Liver (tissue), 9 donors: ENCODE data around the gene CDKN1B. TPM values are rescaled to one million over a fixed set of nuclear protein-coding genes. Genes with fewer than 3 reads are reported as not detected.

Experiments used
- DNase-seq: peaks from one replicate; pipeline ENCODE4 v3.0.0-alpha.2; 2017; ENCODE audit warnings: low spot score
- H3K27ac ChIP-seq, 2 donors: one replicate each; pipeline ENCODE4 v1.7.0; 2013; ENCODE audit warnings: inconsistent platforms in 2 of 2, low read length in 2 of 2, control low read depth in 1 of 2, low read depth in 1 of 2, mild to moderate bottlenecking in 1 of 2
- H3K27me3 ChIP-seq, 4 donors: one replicate each; pipeline versions ENCODE4 v1.6.1 to v1.7.0; 2013; ENCODE audit warnings: low read length in 3 of 4, inconsistent platforms in 1 of 4, mild to moderate bottlenecking in 1 of 4, moderate library complexity in 1 of 4; ENCODE audit not compliant: control insufficient read depth in 4 of 4, insufficient read depth in 4 of 4
- H3K36me3 ChIP-seq, 4 donors: one replicate each; pipeline versions ENCODE4 v1.6.1 to v1.7.0; 2013; ENCODE audit warnings: low read length in 3 of 4, mild to moderate bottlenecking in 3 of 4, low read depth in 1 of 4, moderate library complexity in 1 of 4; ENCODE audit not compliant: control insufficient read depth in 4 of 4, insufficient read depth in 3 of 4
- H3K4me1 ChIP-seq, 4 donors: one replicate each; pipeline versions ENCODE4 v1.6.1 to v1.7.0; 2013; ENCODE audit warnings: low read length in 3 of 4, mild to moderate bottlenecking in 3 of 4, moderate library complexity in 1 of 4; ENCODE audit not compliant: control insufficient read depth in 4 of 4, insufficient read depth in 4 of 4
- H3K4me3 ChIP-seq, 3 donors: one replicate each; pipeline versions ENCODE4 v1.6.1 to v1.7.0; 2013; ENCODE audit warnings: low read length in 3 of 3, control low read depth in 1 of 3, low read depth in 1 of 3, mild to moderate bottlenecking in 1 of 3
- H3K9ac ChIP-seq, 2 donors: one replicate each; pipeline ENCODE4 v1.7.0; 2013; ENCODE audit warnings: low read length in 2 of 2, mild to moderate bottlenecking in 2 of 2, moderate library complexity in 2 of 2, control low read depth in 1 of 2, low read depth in 1 of 2
- H3K9me3 ChIP-seq, 4 donors: one replicate each; pipeline versions ENCODE4 v1.6.1 to v1.7.0; 2013; ENCODE audit warnings: low read length in 3 of 4; ENCODE audit not compliant: control insufficient read depth in 4 of 4
- EGR1 ChIP-seq, 2 donors: IDR thresholded peaks; 2 replicates each; pipeline ENCODE4 v1.6.1; 2016 to 2018; ENCODE audit warnings: antibody characterized with exemption in 2 of 2, low read depth in 2 of 2
- FOXA2 ChIP-seq: IDR thresholded peaks from 2 replicates; pipeline ENCODE4 v1.6.1; 2016; ENCODE audit warnings: antibody characterized with exemption
- HNF4A ChIP-seq, 2 donors: conservative IDR thresholded peaks; 2 replicates each; pipeline ENCODE4 v1.6.1; 2016; ENCODE audit warnings: antibody characterized with exemption in 2 of 2, mild to moderate bottlenecking in 2 of 2
- HNF4G ChIP-seq: IDR thresholded peaks from 2 replicates; pipeline ENCODE4 v1.6.1; 2016; ENCODE audit warnings: antibody characterized with exemption
- JUND ChIP-seq, 2 donors: IDR thresholded peaks; 2 replicates each; pipeline ENCODE4 v1.6.1; 2016; ENCODE audit warnings: antibody characterized with exemption in 2 of 2
- NR2F2 ChIP-seq: IDR thresholded peaks from 2 replicates; pipeline ENCODE4 v1.6.1; 2016; ENCODE audit warnings: antibody characterized with exemption
- RAD21 ChIP-seq, 2 donors: IDR thresholded peaks; 2 replicates each; pipeline ENCODE4 v1.6.1; 2016; ENCODE audit warnings: antibody characterized with exemption in 2 of 2, mild to moderate bottlenecking in 2 of 2
- RXRA ChIP-seq, 2 donors: IDR thresholded peaks; 2 replicates each; pipeline ENCODE4 v1.6.1; 2017 to 2018; ENCODE audit warnings: antibody characterized with exemption in 2 of 2, mild to moderate bottlenecking in 1 of 2
- TAF1 ChIP-seq: conservative IDR thresholded peaks from 2 replicates; pipeline ENCODE4 v1.6.1; 2016; ENCODE audit warnings: antibody characterized with exemption, mild to moderate bottlenecking
- YY1 ChIP-seq: IDR thresholded peaks from 2 replicates; pipeline ENCODE4 v1.6.1; 2016; ENCODE audit warnings: antibody characterized with exemption, mild to moderate bottlenecking
- ZBTB33 ChIP-seq: IDR thresholded peaks from 2 replicates; pipeline ENCODE4 v1.6.1; 2016; ENCODE audit warnings: antibody characterized with exemption
- WGBS: extraction: QIAGEN DNeasy Blood & Tissue Kit; methylation state at CpG from one replicate; pipeline ENCODE4 v1.1.7; 2013; 5-methylcytosine and 5-hydroxymethylcytosine counted together
- polyA plus RNA-seq, 2 donors: library from polyadenylated mRNA; stranded (reverse) in 1 of 2; unstranded in 1 of 2; fragments of 200-250 nt in 1 of 2; fragments of >200 nt in 1 of 2; fragmentation: Nextera tagmentation in 1 of 2; extraction: Ambion mirVana in 1 of 2; gene quantifications; one replicate each; pipeline versions ENCODE4 v1.2.1 to v1.2.3, GENCODE V29; 2013 to 2015
- total RNA-seq, 2 donors: library from RNA; depleted of rRNA; stranded (reverse); fragments of >200 nt; gene quantifications; one replicate each; pipeline ENCODE4 v1.2.3, GENCODE V29; 2014
- TF ChIP-seq, protein P1 (sequence below): fragments of 150-350 bp; IDR thresholded peaks from 2 replicates; pipeline ENCODE4 v1.5.1; 2017; ENCODE audit warnings: improper control_type of control experiment, low read depth, low read length; ENCODE audit not compliant: missing input control
- TF ChIP-seq, protein P2 (sequence below): IDR thresholded peaks from 2 replicates; pipeline ENCODE4 v1.6.1; 2016; ENCODE audit warnings: antibody characterized with exemption, mild to moderate bottlenecking
- TF ChIP-seq, protein P3 (sequence below): IDR thresholded peaks from 2 replicates; pipeline ENCODE4 v1.6.1; 2016; ENCODE audit warnings: antibody characterized with exemption
- donor health status: healthy.
- donor health status: healthy.
- donor health status: healthy.
- donor health status: healthy.
- donor health status: healthy.

The CDKN1B gene
- total and polyA plus RNA-seq, 4 donors, result 7.8 to 67.5 (median 22.5) TPM

GRCh38 chr12:12715459-12716150 is 1.6 kb upstream of the CDKN1B start:
- Histone ChIP-seq H3K4me1 (peaks cover 2 to 26% (median 20%) of the 10 kb centered on the region in 4 donors), H3K36me3 (peaks cover 0 to 7% (median 0%) of the 10 kb centered on the region in 4 donors), H3K27me3 (no peaks in the 10 kb centered on the region), H3K9me3 (no peaks in the 10 kb centered on the region), H3K9ac (peak overlapping the region in 1 of 2 donors; percentile 57), H3K27ac (peak overlapping the region; percentile 98 to 99), H3K4me3 (peak overlapping the region in 2 of 3 donors; percentile 43 to 77)
- DNase-seq, result peak; percentile 50
- 47% methylated on average over 10 of the region's 10 CpGs for WGBS
- no peak for TF ChIP-seq TAF1
- no peak for TF ChIP-seq NR2F2
- TF ChIP-seq, protein P1, sequence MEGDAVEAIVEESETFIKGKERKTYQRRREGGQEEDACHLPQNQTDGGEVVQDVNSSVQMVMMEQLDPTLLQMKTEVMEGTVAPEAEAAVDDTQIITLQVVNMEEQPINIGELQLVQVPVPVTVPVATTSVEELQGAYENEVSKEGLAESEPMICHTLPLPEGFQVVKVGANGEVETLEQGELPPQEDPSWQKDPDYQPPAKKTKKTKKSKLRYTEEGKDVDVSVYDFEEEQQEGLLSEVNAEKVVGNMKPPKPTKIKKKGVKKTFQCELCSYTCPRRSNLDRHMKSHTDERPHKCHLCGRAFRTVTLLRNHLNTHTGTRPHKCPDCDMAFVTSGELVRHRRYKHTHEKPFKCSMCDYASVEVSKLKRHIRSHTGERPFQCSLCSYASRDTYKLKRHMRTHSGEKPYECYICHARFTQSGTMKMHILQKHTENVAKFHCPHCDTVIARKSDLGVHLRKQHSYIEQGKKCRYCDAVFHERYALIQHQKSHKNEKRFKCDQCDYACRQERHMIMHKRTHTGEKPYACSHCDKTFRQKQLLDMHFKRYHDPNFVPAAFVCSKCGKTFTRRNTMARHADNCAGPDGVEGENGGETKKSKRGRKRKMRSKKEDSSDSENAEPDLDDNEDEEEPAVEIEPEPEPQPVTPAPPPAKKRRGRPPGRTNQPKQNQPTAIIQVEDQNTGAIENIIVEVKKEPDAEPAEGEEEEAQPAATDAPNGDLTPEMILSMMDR, result no peak
- no peak for TF ChIP-seq EGR1 (IDR thresholded peaks at IDR 0.05; ENCODE audit: low read depth in 2 of 2)
- TF ChIP-seq YY1, result no peak
- TF ChIP-seq RXRA (IDR thresholded peaks at IDR 0.05), result no peak
- TF ChIP-seq FOXA2, result no peak
- TF ChIP-seq, protein P2, sequence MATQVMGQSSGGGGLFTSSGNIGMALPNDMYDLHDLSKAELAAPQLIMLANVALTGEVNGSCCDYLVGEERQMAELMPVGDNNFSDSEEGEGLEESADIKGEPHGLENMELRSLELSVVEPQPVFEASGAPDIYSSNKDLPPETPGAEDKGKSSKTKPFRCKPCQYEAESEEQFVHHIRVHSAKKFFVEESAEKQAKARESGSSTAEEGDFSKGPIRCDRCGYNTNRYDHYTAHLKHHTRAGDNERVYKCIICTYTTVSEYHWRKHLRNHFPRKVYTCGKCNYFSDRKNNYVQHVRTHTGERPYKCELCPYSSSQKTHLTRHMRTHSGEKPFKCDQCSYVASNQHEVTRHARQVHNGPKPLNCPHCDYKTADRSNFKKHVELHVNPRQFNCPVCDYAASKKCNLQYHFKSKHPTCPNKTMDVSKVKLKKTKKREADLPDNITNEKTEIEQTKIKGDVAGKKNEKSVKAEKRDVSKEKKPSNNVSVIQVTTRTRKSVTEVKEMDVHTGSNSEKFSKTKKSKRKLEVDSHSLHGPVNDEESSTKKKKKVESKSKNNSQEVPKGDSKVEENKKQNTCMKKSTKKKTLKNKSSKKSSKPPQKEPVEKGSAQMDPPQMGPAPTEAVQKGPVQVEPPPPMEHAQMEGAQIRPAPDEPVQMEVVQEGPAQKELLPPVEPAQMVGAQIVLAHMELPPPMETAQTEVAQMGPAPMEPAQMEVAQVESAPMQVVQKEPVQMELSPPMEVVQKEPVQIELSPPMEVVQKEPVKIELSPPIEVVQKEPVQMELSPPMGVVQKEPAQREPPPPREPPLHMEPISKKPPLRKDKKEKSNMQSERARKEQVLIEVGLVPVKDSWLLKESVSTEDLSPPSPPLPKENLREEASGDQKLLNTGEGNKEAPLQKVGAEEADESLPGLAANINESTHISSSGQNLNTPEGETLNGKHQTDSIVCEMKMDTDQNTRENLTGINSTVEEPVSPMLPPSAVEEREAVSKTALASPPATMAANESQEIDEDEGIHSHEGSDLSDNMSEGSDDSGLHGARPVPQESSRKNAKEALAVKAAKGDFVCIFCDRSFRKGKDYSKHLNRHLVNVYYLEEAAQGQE, result no peak
- no peak for TF ChIP-seq ZBTB33
- no peak for TF ChIP-seq JUND (IDR thresholded peaks at IDR 0.05)
- TF ChIP-seq, protein P3, sequence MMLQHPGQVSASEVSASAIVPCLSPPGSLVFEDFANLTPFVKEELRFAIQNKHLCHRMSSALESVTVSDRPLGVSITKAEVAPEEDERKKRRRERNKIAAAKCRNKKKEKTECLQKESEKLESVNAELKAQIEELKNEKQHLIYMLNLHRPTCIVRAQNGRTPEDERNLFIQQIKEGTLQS, result no peak

DNA sequence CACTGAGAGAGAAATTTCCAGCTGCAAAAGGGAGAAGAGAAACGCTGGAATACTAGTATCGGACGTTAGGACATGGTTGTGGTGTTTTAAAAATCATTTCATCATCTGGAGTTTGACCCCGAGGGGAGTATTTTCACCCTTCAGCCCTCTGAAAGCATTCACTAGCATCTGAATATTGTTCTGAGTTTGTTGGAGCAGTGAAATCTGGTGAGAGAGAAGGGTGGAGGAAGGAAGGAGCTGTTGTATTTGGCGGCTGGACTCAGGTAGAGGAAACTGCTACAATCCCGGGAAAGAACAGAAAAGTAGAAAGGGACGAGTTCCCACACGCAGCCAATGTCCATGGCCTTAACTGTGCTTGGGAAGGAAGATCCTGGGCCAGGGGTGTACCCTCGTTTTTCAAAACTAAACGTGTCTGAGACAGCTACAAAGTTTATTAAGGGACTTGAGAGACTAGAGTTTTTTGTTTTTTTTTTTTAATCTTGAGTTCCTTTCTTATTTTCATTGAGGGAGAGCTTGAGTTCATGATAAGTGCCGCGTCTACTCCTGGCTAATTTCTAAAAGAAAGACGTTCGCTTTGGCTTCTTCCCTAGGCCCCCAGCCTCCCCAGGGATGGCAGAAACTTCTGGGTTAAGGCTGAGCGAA is 896 bp upstream of the CDKN1B start:
- H3K27ac ChIP-seq, result peak overlapping the region; percentile 98 to 99
- 1% methylated on average over 15 of the region's 15 CpGs for WGBS
- no peaks in the 10 kb centered on the region for H3K9me3 ChIP-seq
- peaks cover 2 to 31% (median 24%) of the 10 kb centered on the region in 4 donors for H3K4me1 ChIP-seq
- H3K9ac ChIP-seq, result peak overlapping the region; percentile 57 to 89
- DNase-seq, result peak; percentile 44
- peak overlapping the region; percentile 43 to 98 (median 77) for H3K4me3 ChIP-seq
- H3K36me3 ChIP-seq, result peaks cover 0 to 9% (median 0%) of the 10 kb centered on the region in 4 donors
- H3K27me3 ChIP-seq, result no peaks in the 10 kb centered on the region
- peak; percentile 81 to 93 for TF ChIP-seq HNF4A (conservative IDR thresholded peaks at IDR 0.05)
- peak; percentile 76 for TF ChIP-seq TAF1
- peak in 1 of 2 donors; percentile 20 for TF ChIP-seq JUND (IDR thresholded peaks at IDR 0.05)
- TF ChIP-seq, protein P1, result no peak
- TF ChIP-seq, protein P3, result peak; percentile 81
- TF ChIP-seq HNF4G, result peak; percentile 53
- TF ChIP-seq RAD21 (IDR thresholded peaks at IDR 0.05), result no peak
- TF ChIP-seq YY1, result peak; percentile 63
- TF ChIP-seq NR2F2, result peak; percentile 22
- no peak for TF ChIP-seq EGR1 (IDR thresholded peaks at IDR 0.05; ENCODE audit: low read depth in 2 of 2)
- TF ChIP-seq RXRA (IDR thresholded peaks at IDR 0.05), result peak in 1 of 2 donors; percentile 44
- TF ChIP-seq, protein P2, result no peak
